ENCODE measurements around the gene ST8SIA5. TPM values are rescaled to one million over a fixed set of nuclear protein-coding genes. Genes with fewer than 3 reads are reported as not detected.

The ST8SIA5 gene
- total and polyA plus RNA-seq, 2 experiments from 2014 or later, result 3.3 to 4.8 TPM

DNA sequence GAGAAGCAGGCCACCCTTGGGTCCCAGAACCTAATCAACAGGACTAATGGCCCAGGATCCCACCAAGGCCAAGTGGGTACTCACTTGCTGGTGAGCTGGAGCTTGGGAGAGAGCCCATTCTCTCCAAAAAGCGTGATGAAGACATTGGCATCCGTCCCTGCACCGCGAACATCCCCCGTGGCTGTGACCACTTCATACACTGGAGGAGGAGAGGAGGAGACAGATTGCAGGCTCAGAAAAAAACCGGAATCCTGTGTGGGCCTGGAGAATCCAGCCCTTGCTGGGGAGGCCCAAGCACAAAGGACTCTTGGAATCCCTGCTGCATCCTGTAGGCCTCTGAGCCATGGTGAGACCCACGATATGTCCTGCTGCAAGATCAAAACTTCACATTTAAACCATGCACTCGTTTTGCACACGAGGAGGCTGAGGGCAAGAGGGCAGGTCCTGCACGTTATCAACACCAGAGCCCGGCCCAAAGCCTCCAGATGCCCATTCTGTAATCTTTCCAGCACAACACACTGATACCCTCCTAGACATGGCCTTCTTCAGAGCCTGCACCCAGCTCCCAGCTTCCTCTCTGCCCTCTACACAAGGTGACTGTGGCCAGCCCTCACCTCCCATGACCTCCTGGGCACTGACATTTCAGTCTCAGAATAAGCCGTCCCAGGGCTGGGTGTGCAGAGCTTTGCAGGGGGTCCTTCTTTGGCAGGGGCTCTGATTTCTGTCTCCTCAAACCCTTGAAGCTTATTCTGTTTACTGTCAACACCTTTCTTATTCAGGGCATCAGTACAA is 107.6 kb downstream of the ST8SIA5 start:
- no peaks in the 10 kb centered on the region for H4K20me1 ChIP-seq (replicated peaks; ENCODE audit: insufficient read depth)
- no peaks in the 10 kb centered on the region for H3K79me2 ChIP-seq (replicated peaks; ENCODE audit: insufficient read depth)
- H3K36me3 ChIP-seq (ENCODE audit: insufficient read depth), result no peaks in the 10 kb centered on the region
- H2AFZ ChIP-seq, result no peak overlapping the region
- no peak for ATAC-seq
- no peaks in the 10 kb centered on the region for H3K9me2 ChIP-seq (ENCODE audit: insufficient read depth)
- no peaks in the 10 kb centered on the region for H3K27me3 ChIP-seq (ENCODE audit: insufficient read depth)
- H3K9me3 Mint-ChIP-seq, result no peaks in the 10 kb centered on the region
- no peaks in the 10 kb centered on the region for H3K4me1 Mint-ChIP-seq
- no peak overlapping the region for H3K4me3 Mint-ChIP-seq
- no peaks in the 10 kb centered on the region for H3K36me3 Mint-ChIP-seq (ENCODE audit: low read depth)
- no peak overlapping the region for H3K4me3 ChIP-seq
- no peaks in the 10 kb centered on the region for H3K4me1 ChIP-seq (ENCODE audit: insufficient read depth)
- no peak overlapping the region for H3K27ac Mint-ChIP-seq
- no peaks in the 10 kb centered on the region for H3F3A ChIP-seq (replicated peaks; ENCODE audit: low read depth)
- H3K27me3 Mint-ChIP-seq (ENCODE audit: insufficient read depth, low read depth, poor library complexity), result peaks cover 2% of the 10 kb centered on the region
- TF ChIP-seq EZH2phosphoT487 (IDR thresholded peaks at IDR 0.05; ENCODE audit: unreplicated experiment) (no peak), REST (IDR thresholded peaks at IDR 0.05; ENCODE audit: unreplicated experiment) (no peak), NANOG (IDR thresholded peaks at IDR 0.05; ENCODE audit: borderline replicate concordance) (no peak), POLR2AphosphoS5 (IDR thresholded peaks at IDR 0.05; ENCODE audit: low read depth) (no peak), ZNF331 (CRISPR knock-in tag; IDR thresholded peaks at IDR 0.05; ENCODE audit: low read depth) (no peak), CREB1 (CRISPR knock-in tag; IDR thresholded peaks at IDR 0.05; ENCODE audit: low read depth) (no peak), ZNF114 (CRISPR knock-in tag; IDR thresholded peaks at IDR 0.05) (no peak), JUNB (IDR thresholded peaks at IDR 0.05; ENCODE audit: unreplicated experiment) (no peak), STAT1 (IDR thresholded peaks at IDR 0.05; ENCODE audit: unreplicated experiment) (no peak)
- TF ChIP-seq, protein P1, sequence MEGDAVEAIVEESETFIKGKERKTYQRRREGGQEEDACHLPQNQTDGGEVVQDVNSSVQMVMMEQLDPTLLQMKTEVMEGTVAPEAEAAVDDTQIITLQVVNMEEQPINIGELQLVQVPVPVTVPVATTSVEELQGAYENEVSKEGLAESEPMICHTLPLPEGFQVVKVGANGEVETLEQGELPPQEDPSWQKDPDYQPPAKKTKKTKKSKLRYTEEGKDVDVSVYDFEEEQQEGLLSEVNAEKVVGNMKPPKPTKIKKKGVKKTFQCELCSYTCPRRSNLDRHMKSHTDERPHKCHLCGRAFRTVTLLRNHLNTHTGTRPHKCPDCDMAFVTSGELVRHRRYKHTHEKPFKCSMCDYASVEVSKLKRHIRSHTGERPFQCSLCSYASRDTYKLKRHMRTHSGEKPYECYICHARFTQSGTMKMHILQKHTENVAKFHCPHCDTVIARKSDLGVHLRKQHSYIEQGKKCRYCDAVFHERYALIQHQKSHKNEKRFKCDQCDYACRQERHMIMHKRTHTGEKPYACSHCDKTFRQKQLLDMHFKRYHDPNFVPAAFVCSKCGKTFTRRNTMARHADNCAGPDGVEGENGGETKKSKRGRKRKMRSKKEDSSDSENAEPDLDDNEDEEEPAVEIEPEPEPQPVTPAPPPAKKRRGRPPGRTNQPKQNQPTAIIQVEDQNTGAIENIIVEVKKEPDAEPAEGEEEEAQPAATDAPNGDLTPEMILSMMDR (conservative IDR thresholded peaks at IDR 0.05; ENCODE audit: low read depth in 2 of 2), result no peak
- TF ChIP-seq, protein P2, sequence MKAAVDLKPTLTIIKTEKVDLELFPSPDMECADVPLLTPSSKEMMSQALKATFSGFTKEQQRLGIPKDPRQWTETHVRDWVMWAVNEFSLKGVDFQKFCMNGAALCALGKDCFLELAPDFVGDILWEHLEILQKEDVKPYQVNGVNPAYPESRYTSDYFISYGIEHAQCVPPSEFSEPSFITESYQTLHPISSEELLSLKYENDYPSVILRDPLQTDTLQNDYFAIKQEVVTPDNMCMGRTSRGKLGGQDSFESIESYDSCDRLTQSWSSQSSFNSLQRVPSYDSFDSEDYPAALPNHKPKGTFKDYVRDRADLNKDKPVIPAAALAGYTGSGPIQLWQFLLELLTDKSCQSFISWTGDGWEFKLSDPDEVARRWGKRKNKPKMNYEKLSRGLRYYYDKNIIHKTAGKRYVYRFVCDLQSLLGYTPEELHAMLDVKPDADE (IDR thresholded peaks at IDR 0.05), result no peak
- H3K27ac ChIP-seq (ENCODE audit: low read depth), result no peak overlapping the region
- no peak for DNase-seq (ENCODE audit: low spot score)
- no peak overlapping the region for H3K4me2 ChIP-seq
